Natural killer cell (primary cell): ENCODE results near the gene PLVAP. TPM values are rescaled to one million over a fixed set of nuclear protein-coding genes. Genes with fewer than 3 reads are reported as not detected.
A peak's percentile ranks its signal among the peaks of the same experiment; 100 is the strongest.

Source experiments
- ATAC-seq, 3 donors: fragments of 150-1000 bp in 2 of 3; fragments of 200-7000 bp in 1 of 3; cut with Tn5 transposase; 1 replicate in 1 of 3; 2 replicates in 2 of 3; pipeline ENCODE4 v1.10.0; 2021; ENCODE audit warnings: mild to moderate bottlenecking in 2 of 3, moderate library complexity in 2 of 3
- DNase-seq, 2 donors: peaks; one replicate each; pipeline versions ENCODE4 v3.0.0 to v3.0.0-alpha.2; 2013 to 2021; ENCODE audit warnings: mixed read lengths in 1 of 2
- H3K27ac ChIP-seq: one replicate; pipeline ENCODE4 v1.5.1; 2013; ENCODE audit warnings: mild to moderate bottlenecking, low read length
- H3K27me3 ChIP-seq: one replicate; pipeline ENCODE4 v1.6.1; 2013; ENCODE audit warnings: low read length; ENCODE audit not compliant: control insufficient read depth, insufficient read depth
- H3K36me3 ChIP-seq: one replicate; pipeline ENCODE4 v1.6.1; 2013; ENCODE audit warnings: low read length; ENCODE audit not compliant: control insufficient read depth, insufficient read depth
- H3K4me1 ChIP-seq: one replicate; pipeline ENCODE4 v1.6.1; 2013; ENCODE audit warnings: low read length; ENCODE audit not compliant: control insufficient read depth, insufficient read depth
- H3K4me3 ChIP-seq: one replicate; pipeline ENCODE4 v1.5.1; 2013; ENCODE audit warnings: low read length
- H3K9me3 ChIP-seq: one replicate; pipeline ENCODE4 v1.6.1; 2013; ENCODE audit warnings: low read length; ENCODE audit not compliant: control insufficient read depth, insufficient read depth
- H3K27ac Mint-ChIP-seq, 2 donors: one replicate each; pipeline ENCODE4 v1.8.0; 2022; ENCODE audit warnings: mild to moderate bottlenecking in 2 of 2, mixed read lengths in 2 of 2, moderate library complexity in 1 of 2
- H3K27me3 Mint-ChIP-seq, 2 donors: one replicate each; pipeline ENCODE4 v1.8.0; 2022; ENCODE audit warnings: low read depth in 2 of 2, mixed read lengths in 2 of 2
- H3K36me3 Mint-ChIP-seq: one replicate; pipeline ENCODE4 v1.8.0; 2022; ENCODE audit warnings: mixed read lengths
- H3K4me1 Mint-ChIP-seq, 2 donors: one replicate each; pipeline ENCODE4 v1.8.0; 2022; ENCODE audit warnings: mixed read lengths in 2 of 2
- H3K4me3 Mint-ChIP-seq: one replicate; pipeline ENCODE4 v1.8.0; 2022; ENCODE audit warnings: mild to moderate bottlenecking, moderate library complexity, mixed read lengths
- H3K9me3 Mint-ChIP-seq, 2 donors: one replicate each; pipeline ENCODE4 v1.8.0; 2022; ENCODE audit warnings: mixed read lengths in 2 of 2
- WGBS: methylation state at CpG from one replicate; pipeline ENCODE4 v1.1.7; 2013; ENCODE audit warnings: missing lambda C conversion rate; ENCODE audit not compliant: insufficient coverage; 5-methylcytosine and 5-hydroxymethylcytosine counted together
- intact Hi-C: fragments of 100-400 bp; cut with micrococcal nuclease; formaldehyde crosslinking; loops from one replicate; pipeline ENCODE4 v1.14.2; 2022
- total RNA-seq, 4 donors: library from RNA; stranded (reverse); fragments of 120-200 nt in 1 of 4; gene quantifications; one replicate each; pipeline versions ENCODE4 v1.2.3 to v1.2.4, GENCODE V29; 2013 to 2022
- TF ChIP-seq, protein P1 (sequence below): fragments of 200-600 bp; IDR thresholded peaks from one replicate; pipeline ENCODE4 v1.8.0; 2022; ENCODE audit warnings: antibody characterized with exemption

The PLVAP gene
- total RNA-seq, 3 donors from 2014 or later (not counting 1 experiment from before 2014, with no cell fraction given) = 0.33 to 0.53 TPM; not detected in 1

DNA sequence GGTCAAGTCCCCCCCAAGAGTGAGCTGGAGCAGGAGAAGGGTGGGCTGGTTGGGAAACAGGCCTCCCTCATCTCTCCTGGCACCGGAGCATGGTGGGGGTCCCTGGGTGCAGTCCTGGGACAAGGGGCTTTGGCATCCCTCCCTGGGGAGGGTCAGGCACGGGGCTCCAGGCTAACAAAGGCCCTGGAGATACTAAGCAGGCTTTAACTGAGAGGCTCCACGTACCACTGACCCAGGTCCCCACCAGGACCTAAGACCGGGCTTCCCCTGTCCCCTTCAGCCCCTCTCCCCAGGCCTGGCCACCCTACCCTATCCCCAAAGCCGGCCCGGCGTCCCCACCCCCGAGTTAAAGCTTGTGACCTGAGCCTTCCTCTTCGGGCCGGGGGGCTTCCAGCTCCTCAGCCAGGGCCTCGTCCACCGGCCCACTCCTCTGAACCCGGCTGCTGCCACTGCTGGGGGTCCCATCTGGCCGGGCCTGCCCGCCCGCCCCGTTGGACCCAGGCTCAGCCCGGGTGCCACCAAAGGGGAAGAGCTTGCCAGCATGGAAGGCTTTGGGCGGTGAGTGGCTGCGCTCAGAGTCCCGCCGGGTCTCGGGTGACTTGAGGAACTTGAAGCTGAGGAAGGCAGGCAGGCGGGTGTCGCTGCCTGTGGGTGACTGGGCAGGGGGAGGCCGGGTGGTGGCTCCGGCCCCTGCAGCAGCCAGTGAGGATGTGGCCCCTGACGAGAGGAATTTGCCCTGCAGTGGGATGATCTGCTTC lies 52.6 kb downstream of the PLVAP start:
- peaks cover 16% of the 10 kb centered on the region for H3K36me3 ChIP-seq
- TF ChIP-seq, protein P1, sequence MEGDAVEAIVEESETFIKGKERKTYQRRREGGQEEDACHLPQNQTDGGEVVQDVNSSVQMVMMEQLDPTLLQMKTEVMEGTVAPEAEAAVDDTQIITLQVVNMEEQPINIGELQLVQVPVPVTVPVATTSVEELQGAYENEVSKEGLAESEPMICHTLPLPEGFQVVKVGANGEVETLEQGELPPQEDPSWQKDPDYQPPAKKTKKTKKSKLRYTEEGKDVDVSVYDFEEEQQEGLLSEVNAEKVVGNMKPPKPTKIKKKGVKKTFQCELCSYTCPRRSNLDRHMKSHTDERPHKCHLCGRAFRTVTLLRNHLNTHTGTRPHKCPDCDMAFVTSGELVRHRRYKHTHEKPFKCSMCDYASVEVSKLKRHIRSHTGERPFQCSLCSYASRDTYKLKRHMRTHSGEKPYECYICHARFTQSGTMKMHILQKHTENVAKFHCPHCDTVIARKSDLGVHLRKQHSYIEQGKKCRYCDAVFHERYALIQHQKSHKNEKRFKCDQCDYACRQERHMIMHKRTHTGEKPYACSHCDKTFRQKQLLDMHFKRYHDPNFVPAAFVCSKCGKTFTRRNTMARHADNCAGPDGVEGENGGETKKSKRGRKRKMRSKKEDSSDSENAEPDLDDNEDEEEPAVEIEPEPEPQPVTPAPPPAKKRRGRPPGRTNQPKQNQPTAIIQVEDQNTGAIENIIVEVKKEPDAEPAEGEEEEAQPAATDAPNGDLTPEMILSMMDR = no peak
- H3K27ac ChIP-seq = no peak overlapping the region
- ATAC-seq (no peak), DNase-seq (no peak)
- no peaks in the 10 kb centered on the region for H3K27me3 ChIP-seq
- peaks cover 15% of the 10 kb centered on the region for H3K4me1 ChIP-seq
- Mint-ChIP-seq H3K27me3 (no peaks in the 10 kb centered on the region), H3K27ac (no peak overlapping the region), H3K9me3 (no peaks in the 10 kb centered on the region), H3K4me3 (no peak overlapping the region), H3K36me3 (no peaks in the 10 kb centered on the region), H3K4me1 (peaks cover 0 to 8% of the 10 kb centered on the region in 2 donors)
- no peak overlapping the region for H3K4me3 ChIP-seq
- H3K9me3 ChIP-seq = no peaks in the 10 kb centered on the region
- 91% methylated on average over 28 of the region's 28 CpGs for WGBS
- intact Hi-C loops = no loop called here

DNA sequence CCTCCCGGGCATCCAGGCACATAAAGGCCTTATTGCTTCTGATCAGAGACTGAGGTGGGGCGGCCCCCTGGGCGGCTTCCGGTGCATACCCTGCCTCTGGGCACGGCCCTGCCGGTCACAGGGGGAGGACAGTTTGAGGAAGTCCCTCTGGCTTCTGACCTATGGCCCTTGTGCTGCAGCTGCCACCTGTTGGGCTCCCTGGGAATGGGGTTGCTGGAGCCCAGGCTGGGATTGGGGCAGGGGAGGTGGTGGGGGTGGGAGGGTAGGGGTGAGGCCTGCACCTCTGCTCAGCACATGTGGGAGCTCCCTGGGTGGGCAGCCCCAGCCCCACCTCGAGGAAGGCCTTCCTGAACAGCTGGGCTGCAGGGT lies 53.2 kb downstream of the PLVAP start:
- Histone ChIP-seq H3K4me3 (no peak overlapping the region), H3K4me1 (peaks cover 10% of the 10 kb centered on the region), H3K27me3 (no peaks in the 10 kb centered on the region), H3K36me3 (peaks cover 22% of the 10 kb centered on the region), H3K27ac (no peak overlapping the region), H3K9me3 (no peaks in the 10 kb centered on the region)
- intact Hi-C loops = no loop called here
- TF ChIP-seq, protein P1 = no peak
- no peaks in the 10 kb centered on the region for H3K9me3 Mint-ChIP-seq
- H3K4me1 Mint-ChIP-seq = peaks cover 0 to 2% of the 10 kb centered on the region in 2 donors
- H3K36me3 Mint-ChIP-seq = no peaks in the 10 kb centered on the region
- H3K4me3 Mint-ChIP-seq = no peak overlapping the region
- ATAC-seq = no peak
- WGBS = 31% methylated on average over 7 of the region's 7 CpGs
- H3K27me3 Mint-ChIP-seq = no peaks in the 10 kb centered on the region
- DNase-seq = peak in 1 of 2 donors; percentile 43
- no peak overlapping the region for H3K27ac Mint-ChIP-seq

DNA sequence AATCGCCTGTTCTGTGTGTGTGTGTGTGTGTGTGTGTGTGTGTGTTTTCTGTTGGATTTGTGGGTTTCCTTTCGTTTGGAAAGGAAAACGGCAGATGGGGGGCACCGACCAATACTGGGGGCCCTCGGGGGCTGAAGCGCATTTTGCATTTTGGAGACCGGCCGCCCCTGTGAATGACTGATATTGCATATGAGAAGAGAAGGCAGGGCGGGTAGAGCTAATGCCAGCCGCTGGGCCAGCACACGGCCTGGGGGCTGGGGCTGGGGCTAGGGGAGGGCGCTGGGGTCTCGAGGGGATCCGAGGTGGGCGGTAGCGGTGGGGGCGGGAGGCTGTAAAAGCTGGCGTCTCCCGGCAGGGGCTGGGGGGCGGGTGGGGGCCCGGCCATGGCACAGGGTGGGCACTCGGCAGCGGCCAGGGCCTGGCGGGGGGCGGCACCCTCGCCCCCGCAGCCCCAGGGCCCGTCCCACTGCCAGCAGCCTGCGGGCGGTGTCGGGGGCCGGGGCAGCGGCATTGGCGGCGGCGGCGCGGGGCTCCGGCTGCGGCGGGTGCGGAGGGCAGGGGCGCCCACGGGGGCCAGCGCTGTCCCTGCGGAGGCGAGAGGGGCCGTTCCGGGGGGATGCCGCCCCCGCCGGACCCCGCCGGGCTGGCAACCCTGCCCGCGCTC lies 53.7 kb downstream of the PLVAP start:
- Mint-ChIP-seq H3K4me3 (peak overlapping the region; percentile 21), H3K36me3 (no peaks in the 10 kb centered on the region), H3K4me1 (no peaks in the 10 kb centered on the region), H3K27ac (no peak overlapping the region), H3K27me3 (no peaks in the 10 kb centered on the region), H3K9me3 (no peaks in the 10 kb centered on the region)
- H3K36me3 ChIP-seq = peaks cover 25% of the 10 kb centered on the region
- intact Hi-C loops = no loop called here
- 23% methylated on average over 56 of the region's 56 CpGs for WGBS
- ATAC-seq (no peak), DNase-seq (no peak)
- H3K27ac ChIP-seq = no peak overlapping the region
- no peak overlapping the region for H3K4me3 ChIP-seq
- peaks cover 7% of the 10 kb centered on the region for H3K4me1 ChIP-seq
- TF ChIP-seq, protein P1 = no peak
- H3K27me3 ChIP-seq = no peaks in the 10 kb centered on the region
- no peaks in the 10 kb centered on the region for H3K9me3 ChIP-seq
